ENCODE measurements around the gene TUFM.
"Not testable (repeated sequence)": the region's sequence is repeated elsewhere in the genome, so short reads cannot be mapped to it uniquely, and the experiment has no call there.

TUFM gene

DNA sequence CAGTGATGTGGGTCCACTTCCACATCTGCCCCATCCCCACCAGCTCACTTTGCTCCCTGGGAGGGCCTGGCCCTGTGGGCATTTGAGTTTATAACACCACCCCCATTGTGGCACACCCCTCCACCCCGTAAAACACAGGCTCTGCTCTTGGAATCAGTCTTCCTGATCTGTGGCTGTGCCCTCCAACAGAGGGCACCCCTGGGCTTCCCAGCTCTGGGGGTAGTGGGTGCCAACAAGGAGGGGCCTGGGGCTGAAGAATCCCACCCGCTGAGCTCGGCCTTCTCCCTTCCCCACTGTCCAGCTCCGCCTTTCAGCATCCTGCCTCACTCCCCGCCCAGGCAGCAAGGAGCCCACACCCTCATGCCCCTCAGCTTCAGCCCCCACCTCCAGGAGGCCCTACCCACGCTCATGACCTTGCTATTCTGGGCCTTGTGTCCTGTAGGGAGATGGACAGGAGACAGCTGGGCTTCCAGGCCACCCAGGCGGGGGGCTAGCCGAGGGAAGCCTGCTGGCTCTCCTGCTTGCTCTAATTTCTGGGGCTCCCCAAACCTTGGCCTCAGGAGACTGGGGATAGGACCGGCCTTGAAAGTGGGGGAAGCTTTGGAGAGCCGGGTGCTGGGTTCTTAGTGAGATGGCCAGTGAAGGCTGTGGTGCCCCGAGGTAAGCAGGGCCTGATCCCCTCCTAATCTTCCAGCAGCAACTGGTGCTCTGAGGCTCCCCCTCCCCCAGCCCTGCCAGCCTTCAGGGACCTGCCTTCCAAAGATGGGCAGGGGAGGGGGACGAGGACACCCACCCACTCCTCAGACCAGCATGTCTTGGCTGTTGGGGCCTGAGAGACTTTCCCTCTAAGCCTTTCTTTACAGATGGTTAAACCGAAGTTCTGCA lies 29.2 kb upstream of the TUFM start:
- no peak for DNase-seq (ENCODE audit: low read depth)

- no peak for DNase-seq (ENCODE audit: low read depth)
These were observed 28.3 kb upstream of the TUFM start for GRCh38 chr16:28874406-28874805.

DNA sequence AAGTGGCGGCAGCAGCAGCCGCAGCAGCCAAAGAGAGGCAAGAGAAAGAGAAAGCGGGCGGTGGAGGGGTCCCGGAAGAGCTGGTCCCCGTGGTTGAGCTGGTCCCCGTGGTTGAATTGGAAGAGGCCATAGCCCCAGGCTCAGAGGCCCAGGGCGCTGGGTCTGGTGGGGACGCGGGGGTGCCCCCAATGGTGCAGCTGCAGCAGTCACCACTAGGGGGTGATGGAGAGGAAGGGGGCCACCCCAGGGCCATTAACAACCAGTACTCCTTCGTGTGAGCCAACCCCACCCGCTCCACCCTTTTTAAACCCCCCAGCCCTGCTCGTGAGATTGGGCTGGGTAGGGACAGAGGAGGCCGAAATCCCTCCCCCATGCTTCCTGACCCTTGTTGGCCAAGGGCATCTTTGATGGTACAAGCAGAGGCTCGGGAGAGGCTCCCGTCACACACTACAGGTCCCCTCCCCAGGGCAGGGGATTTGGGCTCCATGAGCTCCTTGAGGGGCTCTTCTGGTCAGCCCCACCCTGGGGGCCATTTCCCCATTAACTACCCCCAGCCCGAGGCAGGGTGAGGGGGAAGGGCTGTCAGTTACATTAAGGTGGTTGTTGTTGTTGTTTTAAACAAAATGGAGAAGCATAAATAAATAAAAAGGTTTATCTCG lies 27.5 kb upstream of the TUFM start:
- no peak for DNase-seq (ENCODE audit: low read depth)

- DNase-seq (ENCODE audit: low read depth), result no peak
These were observed 26.8 kb upstream of the TUFM start for GRCh38 chr16:28872952-28873351.

GRCh38 chr16:28869201-28869600 lies 23.1 kb upstream of the TUFM start:
- DNase-seq (ENCODE audit: low read depth), result no peak

DNA sequence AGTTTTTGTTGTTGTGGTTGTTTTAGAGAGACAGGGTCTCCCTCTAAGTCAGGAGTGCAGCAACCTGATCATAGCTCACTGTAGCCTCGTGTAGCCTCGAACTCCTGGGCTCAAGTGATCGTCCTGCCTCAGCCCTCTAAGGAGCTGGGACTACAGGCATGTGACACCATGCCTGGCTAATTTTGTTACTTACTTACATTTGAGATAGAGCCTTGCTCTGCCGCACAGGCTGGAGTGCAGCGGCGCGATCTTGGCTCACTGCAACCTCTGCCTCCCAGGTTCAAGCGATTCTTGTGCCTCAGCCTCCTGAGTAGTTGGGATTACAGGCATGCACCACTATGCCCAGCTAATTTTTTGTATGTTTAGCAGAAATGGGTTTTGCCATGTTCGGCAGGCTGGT lies 21.5 kb upstream of the TUFM start:
- not testable (repeated sequence) for DNase-seq (ENCODE audit: low read depth)

GRCh38 chr16:28867241-28867640 lies 21.1 kb upstream of the TUFM start:
- no peak for DNase-seq (ENCODE audit: low read depth)

DNA sequence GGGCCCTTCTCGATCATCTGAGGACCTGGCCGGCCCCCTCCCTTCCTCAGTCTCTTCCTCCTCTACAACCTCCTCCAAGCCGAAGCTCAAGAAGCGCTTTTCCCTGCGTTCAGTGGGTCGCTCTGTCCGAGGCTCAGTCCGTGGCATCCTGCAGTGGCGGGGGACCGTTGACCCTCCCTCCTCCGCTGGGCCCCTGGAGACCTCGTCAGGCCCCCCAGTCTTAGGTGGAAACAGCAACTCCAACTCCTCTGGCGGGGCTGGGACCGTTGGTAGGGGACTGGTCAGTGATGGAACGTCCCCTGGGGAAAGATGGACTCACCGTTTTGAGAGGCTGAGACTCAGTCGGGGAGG lies 20.3 kb upstream of the TUFM start:
- no peak for DNase-seq (ENCODE audit: low read depth)

- no peak for DNase-seq (ENCODE audit: low read depth)
These were observed 19.7 kb upstream of the TUFM start for GRCh38 chr16:28865722-28866453.

GRCh38 chr16:28865001-28865688 lies 19.0 kb upstream of the TUFM start:
- no peak for DNase-seq (ENCODE audit: low read depth)

DNA sequence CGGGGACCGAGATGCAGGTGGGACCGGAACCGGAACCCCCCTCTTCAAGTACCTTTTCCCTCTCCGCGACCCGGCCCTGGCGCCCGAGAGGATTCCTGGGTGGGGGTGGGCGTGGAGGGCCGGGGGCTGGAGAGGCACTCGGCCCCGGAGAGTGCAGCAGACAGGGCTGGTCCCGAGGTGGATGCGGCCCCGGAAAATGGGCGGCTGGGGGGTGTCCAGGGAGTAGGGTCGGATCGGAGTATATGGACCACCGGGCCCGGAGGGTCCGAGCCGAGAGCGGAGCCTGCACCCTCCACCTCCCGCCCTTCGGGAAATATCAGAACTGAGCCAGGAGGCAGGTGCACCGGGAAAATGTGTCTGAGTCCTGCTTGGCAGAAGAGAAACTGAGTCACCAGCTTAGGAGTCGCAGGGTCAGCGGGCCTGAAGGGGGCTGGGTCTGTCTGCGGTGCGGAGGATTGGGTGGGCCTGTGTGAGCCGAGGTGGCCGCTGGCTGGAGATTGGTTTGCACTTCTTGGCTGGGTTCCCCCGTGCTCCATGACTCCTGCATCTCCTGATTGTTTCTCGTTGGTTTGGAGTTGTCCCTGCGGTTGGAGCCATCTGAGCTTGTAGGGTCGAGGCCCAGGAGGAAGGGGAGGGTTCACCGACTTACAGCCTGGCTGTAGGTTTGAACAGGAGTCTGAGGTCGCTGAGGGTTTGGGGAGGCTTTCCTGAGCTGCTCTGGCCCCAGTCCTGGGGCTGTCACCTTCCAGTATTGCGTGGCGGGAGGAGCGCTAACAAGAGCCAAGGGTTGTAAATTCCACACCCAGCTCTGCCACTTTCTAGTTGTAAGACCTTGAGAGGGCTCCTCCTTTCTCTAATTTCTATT lies 18.0 kb upstream of the TUFM start:
- DNase-seq (ENCODE audit: low read depth), result no peak

DNA sequence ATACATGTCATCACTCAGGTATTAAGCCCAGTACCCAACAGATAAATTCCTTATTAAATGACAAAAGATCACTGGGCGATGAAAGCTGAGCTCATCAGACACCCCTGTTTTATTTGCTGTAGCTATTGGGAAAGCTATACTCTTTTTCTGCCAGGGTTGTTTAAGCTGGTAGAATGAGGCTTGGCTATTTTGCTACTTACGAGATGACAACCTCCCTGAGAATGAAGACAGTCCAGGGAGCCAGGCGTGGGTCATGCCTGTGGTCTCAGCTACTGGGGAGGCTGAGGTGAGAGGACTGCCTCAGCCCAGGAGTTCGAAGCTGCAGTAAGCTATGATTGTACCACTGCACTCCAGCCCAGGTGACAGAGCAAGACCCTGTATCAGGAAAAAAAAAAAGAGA lies 13.2 kb upstream of the TUFM start:
- DNase-seq (ENCODE audit: low read depth), result no peak

DNA sequence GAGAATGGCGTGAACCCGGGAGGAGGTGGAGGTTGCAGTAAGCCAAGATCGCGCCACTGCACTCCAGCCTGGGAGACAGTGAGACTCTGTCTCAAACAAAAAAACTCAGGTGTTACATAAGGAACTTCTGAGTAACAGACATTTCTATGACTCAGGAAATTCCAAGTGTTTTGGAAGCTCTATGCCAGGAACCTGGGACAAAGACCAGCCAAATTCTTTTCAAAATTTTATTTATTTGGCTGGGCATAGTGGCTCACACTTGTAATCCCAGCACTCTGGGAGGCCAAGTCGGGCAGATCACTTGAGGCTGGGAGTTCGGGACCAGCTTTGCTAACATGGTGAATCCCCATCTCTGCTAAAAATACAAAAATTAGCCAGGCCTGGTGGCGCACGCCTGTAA lies 12.3 kb upstream of the TUFM start:
- DNase-seq (ENCODE audit: low read depth), result no peak

DNA sequence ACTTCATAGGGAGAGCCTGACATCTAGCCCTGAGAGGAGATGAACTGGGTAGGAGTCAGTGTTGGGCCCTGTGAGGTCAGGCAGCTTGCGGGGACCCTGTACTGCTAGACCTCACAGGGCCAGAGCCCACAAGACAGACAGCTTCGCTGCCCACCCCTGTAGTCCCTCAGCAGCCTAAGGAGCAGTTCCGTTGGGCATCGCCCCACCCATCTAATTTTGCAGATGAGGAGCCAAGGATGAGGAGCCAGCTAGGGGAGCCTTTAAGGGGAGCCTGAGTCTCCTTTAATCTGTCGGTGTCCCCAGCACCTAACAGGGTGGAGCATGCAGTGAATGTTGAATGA lies 755 bp upstream of the TUFM start:
- DNase-seq (ENCODE audit: low read depth), result no peak

GRCh38 chr16:28845761-28846079 lies 428 bp downstream of the TUFM start:
- no peak for DNase-seq (ENCODE audit: low read depth)

GRCh38 chr16:28845293-28845692 lies 855 bp downstream of the TUFM start:
- DNase-seq (ENCODE audit: low read depth), result no peak

GRCh38 chr16:28844226-28844885 lies 1.8 kb downstream of the TUFM start:
- no peak for DNase-seq (ENCODE audit: low read depth)

GRCh38 chr16:28843766-28844165 lies 2.4 kb downstream of the TUFM start:
- DNase-seq (ENCODE audit: low read depth), result no peak

GRCh38 chr16:28842696-28843095 lies 3.5 kb downstream of the TUFM start:
- no peak for DNase-seq (ENCODE audit: low read depth)

- no peak for DNase-seq (ENCODE audit: low read depth)
These were observed 6.2 kb downstream of the TUFM start for GRCh38 chr16:28839899-28840298.

GRCh38 chr16:28839004-28839639 lies 7.0 kb downstream of the TUFM start:
- no peak for DNase-seq (ENCODE audit: low read depth)

All from stimulated activated CD8-positive, alpha-beta memory T cell treated with anti-CD3 and anti-CD28 coated beads, Interleukin-7, amount 100 ng/mL, for 24 hours (primary cell).